GM12878 (cell line): Measurements from ENCODE around the gene TCF12. TPM values are rescaled to one million over a fixed set of nuclear protein-coding genes. Genes with fewer than 3 reads are reported as not detected.

Experiments used
- ATAC-seq: fragments of 200-7000 bp; cut with Tn5 transposase; 3 replicates; pipeline ENCODE4 v1.9.1; 2020; ENCODE audit warnings: mild to moderate bottlenecking, moderate library complexity
- BruUV-seq: library from RNA; stranded (reverse); fragments of 400-500 nt; replicated peaks from 2 replicates; lab custom pipeline; 2021; lab: Mats Ljungman, UMichigan
- CTCF ChIA-PET: fragments of 300-600 bp; sonication (Branson Sonifier 250); formaldehyde crosslinking; extraction: SDS; loops from one replicate; lab custom pipeline; 2021; ENCODE audit warnings: inconsistent platforms; lab: Yijun Ruan, JAX
- POLR2A ChIA-PET: fragments of 350-600 bp; formaldehyde crosslinking; extraction: SDS; loops from one replicate; lab custom pipeline; 2021; ENCODE audit warnings: inconsistent platforms; lab: Charles Lee
- RAD21 ChIA-PET: fragments of 300-600 bp; sonication (Branson Sonifier 250); formaldehyde crosslinking; loops from one replicate; lab custom pipeline; 2023; ENCODE audit warnings: antibody characterized with exemption; ENCODE audit not compliant: unreplicated experiment; lab: Charles Lee
- SMC1A ChIA-PET: fragments of 300-600 bp; sonication (Branson Sonifier 250); formaldehyde crosslinking; loops from one replicate; lab custom pipeline; 2023; ENCODE audit not compliant: unreplicated experiment, uncharacterized antibody; lab: Charles Lee
- DNase-seq: peaks from one replicate; pipeline ENCODE4 v3.0.0-alpha.2; 2011; ENCODE audit warnings: low read depth, low spot score
- FAIRE-seq: peaks from 3 replicates; lab custom pipeline; 2011; peaks lifted over from hg19 to GRCh38; lab: Jason Lieb, UNC
- H2AFZ ChIP-seq: 2 replicates; pipeline ENCODE4 v1.6.0; 2011; ENCODE audit warnings: low read depth, low read length, control low read depth; ENCODE audit not compliant: control insufficient read depth
- H3K27ac ChIP-seq: 2 replicates; pipeline ENCODE4 v1.5.1; 2011; ENCODE audit warnings: control low read depth; ENCODE audit not compliant: control insufficient read depth, insufficient read depth
- H3K27me3 ChIP-seq, 2 experiments: replicated peaks in 1 of 2; 2 replicates each; pipeline versions ENCODE4 v1.6.0 to v1.6.1; 2011; ENCODE audit warnings: low read length in 1 of 2; ENCODE audit not compliant: control insufficient read depth in 2 of 2, insufficient read depth in 2 of 2
- H3K36me3 ChIP-seq, 2 experiments: 2 replicates each; pipeline ENCODE4 v1.5.1; 2011; ENCODE audit warnings: low read length in 1 of 2; ENCODE audit not compliant: control insufficient read depth in 2 of 2, insufficient read depth in 2 of 2
- H3K4me1 ChIP-seq: 2 replicates; pipeline ENCODE4 v1.6.1; 2011; ENCODE audit warnings: mild to moderate bottlenecking, low read length, moderate library complexity, mixed read lengths; ENCODE audit not compliant: control insufficient read depth, insufficient read depth
- H3K4me2 ChIP-seq: 2 replicates; pipeline ENCODE4 v1.6.0; 2011; ENCODE audit warnings: control low read depth; ENCODE audit not compliant: control insufficient read depth, insufficient read depth
- H3K4me3 ChIP-seq: fragments of 200-600 bp; sonication (generic); 2 replicates; pipeline ENCODE4 v1.5.1; 2016
- H3K79me2 ChIP-seq: 2 replicates; pipeline ENCODE4 v1.6.0; 2011; ENCODE audit warnings: low read length; ENCODE audit not compliant: control insufficient read depth, insufficient read depth
- H3K9ac ChIP-seq: 2 replicates; pipeline ENCODE4 v1.8.0; 2011; ENCODE audit warnings: low read length, control low read depth, mixed read lengths; ENCODE audit not compliant: control insufficient read depth, insufficient read depth
- H3K9me3 ChIP-seq: replicated peaks from 3 replicates; pipeline ENCODE4 v1.5.1; 2011; ENCODE audit warnings: mild to moderate bottlenecking, low read length; ENCODE audit not compliant: control insufficient read depth, insufficient read depth
- H4K20me1 ChIP-seq: 2 replicates; pipeline ENCODE4 v1.6.0; 2011; ENCODE audit not compliant: control insufficient read depth, insufficient read depth
- CBFB ChIP-seq: IDR thresholded peaks from 2 replicates; pipeline ENCODE4 v1.6.1; 2016; ENCODE audit warnings: antibody characterized with exemption, low read depth
- EED ChIP-seq: sonication (generic); IDR thresholded peaks from 2 replicates; pipeline ENCODE4 v1.6.1; 2016; ENCODE audit warnings: antibody characterized with exemption, low read depth
- ETV6 ChIP-seq, 2 experiments: fragments of 450-650 bp in 1 of 2; IDR thresholded peaks in 1 of 2; conservative IDR thresholded peaks in 1 of 2; 2 replicates each; pipeline ENCODE4 v1.6.1; 2014; ENCODE audit warnings: antibody characterized with exemption in 1 of 2, borderline replicate concordance in 1 of 2, low read depth in 1 of 2, mild to moderate bottlenecking in 1 of 2, moderate library complexity in 1 of 2
- HDGF ChIP-seq: fragments of 450-650 bp; IDR thresholded peaks from 2 replicates; pipeline ENCODE4 v1.6.1; 2016; ENCODE audit warnings: antibody characterized with exemption
- IRF4 ChIP-seq: IDR thresholded peaks from 2 replicates; pipeline ENCODE4 v1.6.1; 2011; ENCODE audit warnings: low read depth, low read length
- RUNX3 ChIP-seq: IDR thresholded peaks from 2 replicates; pipeline ENCODE4 v1.6.1; 2012; ENCODE audit warnings: low read length, inconsistent platforms
- SPI1 ChIP-seq: IDR thresholded peaks from 2 replicates; pipeline ENCODE4 v1.6.1; 2011; ENCODE audit warnings: low read depth, mild to moderate bottlenecking, low read length, moderate library complexity, borderline replicate concordance; ENCODE audit not compliant: insufficient read depth
- WGBS: methylation state at CpG from one replicate; pipeline ENCODE4 v1.1.6; 2016; ENCODE audit warnings: low lambda C conversion rate; ENCODE audit not compliant: insufficient replicate concordance, insufficient coverage; ENCODE audit errors: missing lambda C conversion rate; 5-methylcytosine and 5-hydroxymethylcytosine counted together
- in situ Hi-C: fragments of 300-500 bp; cut with MboI; formaldehyde crosslinking; loops from 9 replicates; pipeline ENCODE4 v1.14.3; 2018; ENCODE audit warnings: mixed read lengths
- intact Hi-C: fragments of 100-400 bp; cut with micrococcal nuclease; formaldehyde crosslinking; loops from one replicate; pipeline ENCODE4 v1.14.2; 2022; ENCODE audit not compliant: unreplicated experiment
- polyA plus RNA-seq, 11 experiments: library from polyadenylated mRNA; depleted of rRNA in 4 of 11; unstranded in 6 of 11; stranded (reverse) in 5 of 11; fragments of >200 nt; fragmentation: Nextera tagmentation in 4 of 11; fragmentation: Illumina TruSeq in 1 of 11; extraction: Ambion mirVana in 4 of 11; extraction: Trizol in 1 of 11; gene quantifications; 1 replicate in 1 of 11; 2 replicates in 10 of 11; pipeline versions ENCODE4 v1.2.1 to v1.2.3, GENCODE V29; 2011 to 2016; ENCODE audit warnings: inconsistent platforms in 2 of 11, missing spikeins in 2 of 11, low read depth in 1 of 11
- total RNA-seq, 4 experiments: library from RNA; depleted of rRNA in 3 of 4; stranded (reverse); fragments of >200 nt in 3 of 4; fragmentation: Illumina TruSeq in 1 of 4; extraction: Trizol in 1 of 4; gene quantifications; 2 replicates each; pipeline versions ENCODE4 v1.2.1 to v1.2.3, GENCODE V29; 2013 to 2021
- TF ChIP-seq, protein P1 (sequence below): fragments of 450-650 bp; formaldehyde crosslinking; IDR thresholded peaks from 2 replicates; pipeline ENCODE4 v1.5.0; 2022; ENCODE audit warnings: mild to moderate bottlenecking, missing genetic modification characterization
- TF ChIP-seq, protein P2 (sequence below): fragments of 450-650 bp; IDR thresholded peaks from 2 replicates; pipeline ENCODE4 v1.6.1; 2017; ENCODE audit warnings: low read depth, mild to moderate bottlenecking, moderate library complexity
- TF ChIP-seq, protein P3 (sequence below): fragments of 150-350 bp; IDR thresholded peaks from 2 replicates; pipeline ENCODE4 v1.6.1; 2016; ENCODE audit warnings: low read depth, low read length

The TCF12 gene
- total and polyA plus RNA-seq, 10 of the 15 experiments (the other 5 are each of a cell fraction or from before 2014, with no cell fraction given): 8.2 to 70.9 (median 49.5) TPM

DNA sequence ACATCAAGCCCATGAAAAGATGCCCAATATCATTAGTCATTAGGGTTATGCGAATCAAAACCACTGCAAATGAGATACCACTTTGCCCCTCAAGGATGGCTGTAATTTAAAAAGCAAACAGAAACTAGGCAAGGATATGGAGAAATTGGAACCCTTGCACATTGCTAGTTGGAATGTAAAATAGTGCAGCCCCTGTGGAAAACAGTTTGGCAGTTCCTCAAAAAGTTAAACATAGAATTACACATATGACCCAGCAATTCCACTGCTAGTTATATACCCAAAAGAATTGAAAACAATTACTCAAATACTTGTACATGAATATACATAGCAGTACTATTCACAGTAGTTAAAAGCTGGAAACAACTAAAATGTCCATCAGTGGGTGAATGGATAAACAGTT is 271.0 kb downstream of the TCF12 start (continued):
- TF ChIP-seq ETV6 (conservative IDR thresholded peaks at IDR 0.05 in 1 of 2, IDR thresholded peaks at IDR 0.05 in 1 of 2; ENCODE audit: borderline replicate concordance in 1 of 2, low read depth in 1 of 2): no peak
- TF ChIP-seq, protein P1, sequence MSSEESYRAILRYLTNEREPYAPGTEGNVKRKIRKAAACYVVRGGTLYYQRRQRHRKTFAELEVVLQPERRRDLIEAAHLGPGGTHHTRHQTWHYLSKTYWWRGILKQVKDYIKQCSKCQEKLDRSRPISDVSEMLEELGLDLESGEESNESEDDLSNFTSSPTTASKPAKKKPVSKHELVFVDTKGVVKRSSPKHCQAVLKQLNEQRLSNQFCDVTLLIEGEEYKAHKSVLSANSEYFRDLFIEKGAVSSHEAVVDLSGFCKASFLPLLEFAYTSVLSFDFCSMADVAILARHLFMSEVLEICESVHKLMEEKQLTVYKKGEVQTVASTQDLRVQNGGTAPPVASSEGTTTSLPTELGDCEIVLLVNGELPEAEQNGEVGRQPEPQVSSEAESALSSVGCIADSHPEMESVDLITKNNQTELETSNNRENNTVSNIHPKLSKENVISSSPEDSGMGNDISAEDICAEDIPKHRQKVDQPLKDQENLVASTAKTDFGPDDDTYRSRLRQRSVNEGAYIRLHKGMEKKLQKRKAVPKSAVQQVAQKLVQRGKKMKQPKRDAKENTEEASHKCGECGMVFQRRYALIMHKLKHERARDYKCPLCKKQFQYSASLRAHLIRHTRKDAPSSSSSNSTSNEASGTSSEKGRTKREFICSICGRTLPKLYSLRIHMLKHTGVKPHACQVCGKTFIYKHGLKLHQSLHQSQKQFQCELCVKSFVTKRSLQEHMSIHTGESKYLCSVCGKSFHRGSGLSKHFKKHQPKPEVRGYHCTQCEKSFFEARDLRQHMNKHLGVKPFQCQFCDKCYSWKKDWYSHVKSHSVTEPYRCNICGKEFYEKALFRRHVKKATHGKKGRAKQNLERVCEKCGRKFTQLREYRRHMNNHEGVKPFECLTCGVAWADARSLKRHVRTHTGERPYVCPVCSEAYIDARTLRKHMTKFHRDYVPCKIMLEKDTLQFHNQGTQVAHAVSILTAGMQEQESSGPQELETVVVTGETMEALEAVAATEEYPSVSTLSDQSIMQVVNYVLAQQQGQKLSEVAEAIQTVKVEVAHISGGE (CRISPR knock-in tag): no peak
- TF ChIP-seq HDGF: no peak
- TF ChIP-seq, protein P2, sequence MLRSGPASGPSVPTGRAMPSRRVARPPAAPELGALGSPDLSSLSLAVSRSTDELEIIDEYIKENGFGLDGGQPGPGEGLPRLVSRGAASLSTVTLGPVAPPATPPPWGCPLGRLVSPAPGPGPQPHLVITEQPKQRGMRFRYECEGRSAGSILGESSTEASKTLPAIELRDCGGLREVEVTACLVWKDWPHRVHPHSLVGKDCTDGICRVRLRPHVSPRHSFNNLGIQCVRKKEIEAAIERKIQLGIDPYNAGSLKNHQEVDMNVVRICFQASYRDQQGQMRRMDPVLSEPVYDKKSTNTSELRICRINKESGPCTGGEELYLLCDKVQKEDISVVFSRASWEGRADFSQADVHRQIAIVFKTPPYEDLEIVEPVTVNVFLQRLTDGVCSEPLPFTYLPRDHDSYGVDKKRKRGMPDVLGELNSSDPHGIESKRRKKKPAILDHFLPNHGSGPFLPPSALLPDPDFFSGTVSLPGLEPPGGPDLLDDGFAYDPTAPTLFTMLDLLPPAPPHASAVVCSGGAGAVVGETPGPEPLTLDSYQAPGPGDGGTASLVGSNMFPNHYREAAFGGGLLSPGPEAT: no peak
- no peak for TF ChIP-seq RUNX3

DNA sequence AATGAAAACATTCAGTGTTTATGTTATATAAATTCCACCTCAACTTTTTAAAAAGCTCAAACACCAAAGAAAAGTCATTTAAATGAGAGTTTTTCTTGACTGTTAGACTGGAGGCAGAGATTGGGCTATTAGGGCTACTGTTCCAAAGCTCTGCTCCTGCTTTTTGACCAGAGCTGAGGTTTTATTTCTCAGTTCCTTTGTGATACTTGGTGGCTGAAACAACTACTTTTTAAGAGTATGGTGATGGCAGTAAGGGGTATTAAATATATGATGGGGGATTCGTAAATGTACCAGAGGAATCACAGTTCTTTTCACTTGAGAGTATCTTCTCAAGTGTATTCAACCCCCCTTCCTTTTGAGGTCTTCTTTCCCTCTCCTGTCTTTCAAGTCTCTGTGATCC is 271.8 kb downstream of the TCF12 start:
- WGBS: 0% methylated on average over 1 of the region's 1 CpG
- ChIA-PET CTCF (interaction anchor here (1.2 to 1.8 kb wide), 2 partner anchors 23 to 52 kb away, joined by 3 to 5 read pairs; no protein-coding TSS in a partner anchor), SMC1A (interaction anchor here (1.0 to 1.6 kb wide), 2 partner anchors 14 to 107 kb away, joined by 4 read pairs; no protein-coding TSS in a partner anchor), RAD21 (no interaction called here), POLR2A (no interaction called here)
- no TSS peak for BruUV-seq
- H3K27ac ChIP-seq: no peak overlapping the region; the same call in 1 of the 2 replicates
- no peaks in the 10 kb centered on the region for H4K20me1 ChIP-seq
- peak; percentile 66 for TF ChIP-seq RUNX3
- TF ChIP-seq EED: 0 out of 2 replicates have a peak, but pooled peaks have one; percentile 43
- TF ChIP-seq, protein P3, sequence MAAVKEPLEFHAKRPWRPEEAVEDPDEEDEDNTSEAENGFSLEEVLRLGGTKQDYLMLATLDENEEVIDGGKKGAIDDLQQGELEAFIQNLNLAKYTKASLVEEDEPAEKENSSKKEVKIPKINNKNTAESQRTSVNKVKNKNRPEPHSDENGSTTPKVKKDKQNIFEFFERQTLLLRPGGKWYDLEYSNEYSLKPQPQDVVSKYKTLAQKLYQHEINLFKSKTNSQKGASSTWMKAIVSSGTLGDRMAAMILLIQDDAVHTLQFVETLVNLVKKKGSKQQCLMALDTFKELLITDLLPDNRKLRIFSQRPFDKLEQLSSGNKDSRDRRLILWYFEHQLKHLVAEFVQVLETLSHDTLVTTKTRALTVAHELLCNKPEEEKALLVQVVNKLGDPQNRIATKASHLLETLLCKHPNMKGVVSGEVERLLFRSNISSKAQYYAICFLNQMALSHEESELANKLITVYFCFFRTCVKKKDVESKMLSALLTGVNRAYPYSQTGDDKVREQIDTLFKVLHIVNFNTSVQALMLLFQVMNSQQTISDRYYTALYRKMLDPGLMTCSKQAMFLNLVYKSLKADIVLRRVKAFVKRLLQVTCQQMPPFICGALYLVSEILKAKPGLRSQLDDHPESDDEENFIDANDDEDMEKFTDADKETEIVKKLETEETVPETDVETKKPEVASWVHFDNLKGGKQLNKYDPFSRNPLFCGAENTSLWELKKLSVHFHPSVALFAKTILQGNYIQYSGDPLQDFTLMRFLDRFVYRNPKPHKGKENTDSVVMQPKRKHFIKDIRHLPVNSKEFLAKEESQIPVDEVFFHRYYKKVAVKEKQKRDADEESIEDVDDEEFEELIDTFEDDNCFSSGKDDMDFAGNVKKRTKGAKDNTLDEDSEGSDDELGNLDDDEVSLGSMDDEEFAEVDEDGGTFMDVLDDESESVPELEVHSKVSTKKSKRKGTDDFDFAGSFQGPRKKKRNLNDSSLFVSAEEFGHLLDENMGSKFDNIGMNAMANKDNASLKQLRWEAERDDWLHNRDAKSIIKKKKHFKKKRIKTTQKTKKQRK: no peak
- TF ChIP-seq CBFB: 0 out of 2 replicates have a peak, but pooled peaks have one; percentile 19
- TF ChIP-seq IRF4: 0 out of 2 replicates have a peak, but pooled peaks have one; percentile 20
- TF ChIP-seq SPI1: peak; percentile 86
- no peak overlapping the region for H3K4me2 ChIP-seq
- FAIRE-seq: peak; percentile 72
- DNase-seq: no peak
- H3K79me2 ChIP-seq: no peaks in the 10 kb centered on the region
- in situ Hi-C loops: no loop called here
- peaks cover 0 to 7% of the 10 kb centered on the region in 2 experiments; a peak in 1 of 4 replicates for H3K36me3 ChIP-seq
- H3K4me1 ChIP-seq: peaks cover 12% of the 10 kb centered on the region; the same call in 1 of the 2 replicates
- H3K4me3 ChIP-seq: no peak overlapping the region
- peak; percentile 78 for ATAC-seq
- no peak overlapping the region for H2AFZ ChIP-seq
- H3K27me3 ChIP-seq: no peaks in the 10 kb centered on the region
- no peaks in the 10 kb centered on the region; the same call in 2 of the 3 replicates for H3K9me3 ChIP-seq
- intact Hi-C loops: no loop called here
- H3K9ac ChIP-seq: no peak overlapping the region
